ENCODE data around the gene CHD5.

Gene CHD5

GRCh38 chr1:6202256-6202655 lies 22.1 kb upstream of the CHD5 start:
- in situ Hi-C loops (cut with HindIII; ENCODE audit: low sequenced_read_pairs), result no loop called here

- in situ Hi-C loops (cut with HindIII; ENCODE audit: low sequenced_read_pairs), result no loop called here
Observed at GRCh38 chr1:6200188-6200809, 20.2 kb upstream of the CHD5 start.

- in situ Hi-C loops (cut with HindIII; ENCODE audit: low sequenced_read_pairs), result loop anchor here (10.0 kb wide), 1 partner anchor 125 kb away; no protein-coding TSS in a partner anchor
Observed at GRCh38 chr1:6199298-6200187, 19.4 kb upstream of the CHD5 start, which contains the start of gene RPL22. Gene RPL22 (minus strand): TSS chr1:6199595. CDS start chr1:6199573, 22 bp downstream.

GRCh38 chr1:6198646-6199297 lies 18.7 kb upstream of the CHD5 start:
- in situ Hi-C loops (cut with HindIII; ENCODE audit: low sequenced_read_pairs), result loop anchor here (10.0 kb wide), 1 partner anchor 124 kb away; no protein-coding TSS in a partner anchor

- in situ Hi-C loops (cut with HindIII; ENCODE audit: low sequenced_read_pairs), result loop anchor here (10.0 kb wide), 1 partner anchor 123 kb away; no protein-coding TSS in a partner anchor
Observed at GRCh38 chr1:6197746-6198427, 17.8 kb upstream of the CHD5 start.

GRCh38 chr1:6191968-6192367 lies 11.8 kb upstream of the CHD5 start:
- in situ Hi-C loops (cut with HindIII; ENCODE audit: low sequenced_read_pairs), result loop anchor here (10.0 kb wide), 1 partner anchor 117 kb away; no protein-coding TSS in a partner anchor

GRCh38 chr1:6188466-6188865 lies 8.3 kb upstream of the CHD5 start:
- in situ Hi-C loops (cut with HindIII; ENCODE audit: low sequenced_read_pairs), result no loop called here

- in situ Hi-C loops (cut with HindIII; ENCODE audit: low sequenced_read_pairs), result no loop called here
Observed at GRCh38 chr1:6185635-6186382, 5.7 kb upstream of the CHD5 start.

GRCh38 chr1:6185151-6185550 lies 5.0 kb upstream of the CHD5 start:
- in situ Hi-C loops (cut with HindIII; ENCODE audit: low sequenced_read_pairs), result no loop called here

- in situ Hi-C loops (cut with HindIII; ENCODE audit: low sequenced_read_pairs), result no loop called here
Observed at GRCh38 chr1:6184083-6184783, 4.1 kb upstream of the CHD5 start.

GRCh38 chr1:6183520-6183989 lies 3.4 kb upstream of the CHD5 start:
- in situ Hi-C loops (cut with HindIII; ENCODE audit: low sequenced_read_pairs), result no loop called here

GRCh38 chr1:6181347-6181770 lies 1.2 kb upstream of the CHD5 start:
- in situ Hi-C loops (cut with HindIII; ENCODE audit: low sequenced_read_pairs), result no loop called here

GRCh38 chr1:6180707-6181311 lies 688 bp upstream of the CHD5 start:
- in situ Hi-C loops (cut with HindIII; ENCODE audit: low sequenced_read_pairs), result no loop called here

- in situ Hi-C loops (cut with HindIII; ENCODE audit: low sequenced_read_pairs), result no loop called here
Observed at GRCh38 chr1:6179564-6180175, 451 bp downstream of the CHD5 start.

GRCh38 chr1:6178751-6179563 lies 1.2 kb downstream of the CHD5 start:
- in situ Hi-C loops (cut with HindIII; ENCODE audit: low sequenced_read_pairs), result no loop called here

GRCh38 chr1:6177681-6178380 lies 2.3 kb downstream of the CHD5 start:
- in situ Hi-C loops (cut with HindIII; ENCODE audit: low sequenced_read_pairs), result no loop called here

GRCh38 chr1:6176779-6177178 lies 3.3 kb downstream of the CHD5 start:
- in situ Hi-C loops (cut with HindIII; ENCODE audit: low sequenced_read_pairs), result no loop called here

Data from DLD1 (cell line).